Skeletal muscle satellite cell (primary cell): ENCODE measurements around the gene RRP36. TPM values are rescaled to one million over a fixed set of nuclear protein-coding genes. Genes with fewer than 3 reads are reported as not detected.

ENCODE experiments used
- H3K27me3 ChIP-seq: 2 replicates; pipeline ENCODE4 v1.7.0; 2013; ENCODE audit warnings: low read length; ENCODE audit not compliant: control insufficient read depth, insufficient read depth
- H3K36me3 ChIP-seq: 2 replicates; pipeline ENCODE4 v1.7.0; 2013; ENCODE audit warnings: mild to moderate bottlenecking, control low read depth, low read length; ENCODE audit not compliant: insufficient read depth
- H3K4me1 ChIP-seq: 2 replicates; pipeline ENCODE4 v1.7.0; 2013; ENCODE audit warnings: low read length; ENCODE audit not compliant: control insufficient read depth, insufficient read depth
- H3K4me2 ChIP-seq: 2 replicates; pipeline ENCODE4 v1.7.0; 2013; ENCODE audit warnings: mild to moderate bottlenecking, low read length
- H3K4me3 ChIP-seq: 2 replicates; pipeline ENCODE4 v1.7.0; 2013; ENCODE audit warnings: low read length
- H3K9ac ChIP-seq: 2 replicates; pipeline ENCODE4 v1.7.0; 2013; ENCODE audit warnings: mild to moderate bottlenecking, low read depth, low read length, moderate library complexity
- H3K9me3 ChIP-seq: replicated peaks from 2 replicates; pipeline ENCODE4 v1.7.0; 2013; ENCODE audit warnings: mild to moderate bottlenecking, control low read depth, low read length
- total RNA-seq: library from RNA; depleted of rRNA; stranded (reverse); fragments of >200 nt; gene quantifications from 2 replicates; pipeline ENCODE4 v1.2.3, GENCODE V29; 2012; rRNA removed

The RRP36 gene
- total RNA-seq = 75.1 and 96.1 TPM in 2 replicates

- H3K27me3 ChIP-seq = no peaks in the 10 kb centered on the region
- H3K4me3 ChIP-seq = peak within 1 kb of the TSS; percentile 100
- peaks cover 73% of the 10 kb centered on the region for H3K36me3 ChIP-seq
- H3K4me2 ChIP-seq = peak within 1 kb of the TSS; percentile 96
- H3K9me3 ChIP-seq = no peaks in the 10 kb centered on the region
- H3K4me1 ChIP-seq = peaks cover 13% of the 10 kb centered on the region
- H3K9ac ChIP-seq = peak within 1 kb of the TSS; percentile 98
These were observed at the start of gene RRP36 for GRCh38 chr6:43021270-43022047. Gene RRP36 (plus strand): TSS chr6:43021623. CDS start chr6:43021655, 32 bp downstream.

GRCh38 chr6:42971746-42972327 lies 49.6 kb upstream of the RRP36 start:
- no peak overlapping the region for H3K9ac ChIP-seq
- peaks cover 9% of the 10 kb centered on the region for H3K36me3 ChIP-seq

GRCh38 chr6:42973926-42974325 lies 47.5 kb upstream of the RRP36 start:
- no peaks in the 10 kb centered on the region for H3K27me3 ChIP-seq
- H3K4me3 ChIP-seq = no peak overlapping the region
- H3K9ac ChIP-seq = no peak overlapping the region
- peaks cover 18% of the 10 kb centered on the region for H3K4me1 ChIP-seq
- no peak overlapping the region for H3K4me2 ChIP-seq
- H3K36me3 ChIP-seq = no peaks in the 10 kb centered on the region
- H3K9me3 ChIP-seq = no peaks in the 10 kb centered on the region

More at GRCh38 chr6:42971746-42972327, 49.6 kb upstream of the RRP36 start:
- Histone ChIP-seq H3K27me3 (no peaks in the 10 kb centered on the region), H3K4me1 (peaks cover 11% of the 10 kb centered on the region), H3K4me2 (no peak overlapping the region), H3K4me3 (no peak overlapping the region), H3K9me3 (no peaks in the 10 kb centered on the region)

- no peak overlapping the region for H3K4me2 ChIP-seq
- no peak overlapping the region for H3K9ac ChIP-seq
- no peak overlapping the region for H3K4me3 ChIP-seq
- no peaks in the 10 kb centered on the region for H3K27me3 ChIP-seq
- H3K4me1 ChIP-seq = peaks cover 24% of the 10 kb centered on the region
- no peaks in the 10 kb centered on the region for H3K9me3 ChIP-seq
- no peaks in the 10 kb centered on the region for H3K36me3 ChIP-seq
These were observed 46.4 kb upstream of the RRP36 start for GRCh38 chr6:42974919-42975505.

GRCh38 chr6:42978487-42978838 lies 43.0 kb upstream of the RRP36 start:
- Histone ChIP-seq H3K9me3 (no peaks in the 10 kb centered on the region), H3K4me1 (peaks cover 16% of the 10 kb centered on the region), H3K27me3 (no peaks in the 10 kb centered on the region), H3K9ac (peak overlapping the region; percentile 89), H3K4me3 (peak overlapping the region; percentile 84), H3K4me2 (peak overlapping the region; percentile 88), H3K36me3 (no peaks in the 10 kb centered on the region)

GRCh38 chr6:42978839-42979522 lies 42.4 kb upstream of the RRP36 start, which contains the start of gene PEX6:
Gene PEX6 (minus strand): TSS chr6:42979181. CDS start chr6:42979150, 31 bp downstream.
- Histone ChIP-seq H3K4me2 (peak within 1 kb of the TSS; percentile 88), H3K27me3 (no peaks in the 10 kb centered on the region), H3K9ac (peak within 1 kb of the TSS; percentile 89), H3K36me3 (no peaks in the 10 kb centered on the region), H3K4me3 (peak within 1 kb of the TSS; percentile 84), H3K9me3 (no peaks in the 10 kb centered on the region), H3K4me1 (peaks cover 21% of the 10 kb centered on the region)

GRCh38 chr6:42979523-42980177 lies 41.8 kb upstream of the RRP36 start:
- peak overlapping the region; percentile 84 for H3K4me3 ChIP-seq
- peaks cover 21% of the 10 kb centered on the region for H3K4me1 ChIP-seq
- no peaks in the 10 kb centered on the region for H3K27me3 ChIP-seq
- H3K9ac ChIP-seq = peak overlapping the region; percentile 89
- H3K36me3 ChIP-seq = no peaks in the 10 kb centered on the region
- peak overlapping the region; percentile 88 for H3K4me2 ChIP-seq
- no peaks in the 10 kb centered on the region for H3K9me3 ChIP-seq

- Histone ChIP-seq H3K4me1 (peaks cover 36% of the 10 kb centered on the region), H3K9ac (no peak overlapping the region), H3K27me3 (no peaks in the 10 kb centered on the region), H3K36me3 (no peaks in the 10 kb centered on the region), H3K4me3 (no peak overlapping the region), H3K9me3 (no peaks in the 10 kb centered on the region), H3K4me2 (no peak overlapping the region)
These were observed 39.6 kb upstream of the RRP36 start for GRCh38 chr6:42981836-42982235.

GRCh38 chr6:42984001-42984923 lies 37.2 kb upstream of the RRP36 start, which contains the start of gene PPP2R5D:
Gene PPP2R5D (plus strand): TSS chr6:42984570. CDS start chr6:42984678, 108 bp downstream.
- no peaks in the 10 kb centered on the region for H3K9me3 ChIP-seq
- peak within 1 kb of the TSS; percentile 88 for H3K9ac ChIP-seq
- H3K4me1 ChIP-seq = peaks cover 47% of the 10 kb centered on the region
- H3K36me3 ChIP-seq = peaks cover 8% of the 10 kb centered on the region
- H3K27me3 ChIP-seq = no peaks in the 10 kb centered on the region
- peak within 1 kb of the TSS; percentile 95 for H3K4me2 ChIP-seq
- H3K4me3 ChIP-seq = peak within 1 kb of the TSS; percentile 90

GRCh38 chr6:42984924-42985475 lies 36.4 kb upstream of the RRP36 start:
- Histone ChIP-seq H3K36me3 (peaks cover 11% of the 10 kb centered on the region), H3K4me3 (peak overlapping the region; percentile 90), H3K9me3 (no peaks in the 10 kb centered on the region), H3K27me3 (no peaks in the 10 kb centered on the region), H3K4me2 (peak overlapping the region; percentile 95), H3K4me1 (peaks cover 42% of the 10 kb centered on the region), H3K9ac (peak overlapping the region; percentile 88)
